Measurements from ENCODE around the gene EIF4B. TPM values are rescaled to one million over a fixed set of nuclear protein-coding genes. Genes with fewer than 3 reads are reported as not detected.
A peak's percentile ranks its signal among the peaks of the same experiment; 100 is the strongest.

The EIF4B gene
- total and polyA plus RNA-seq, 2 of the 13 experiments (the other 11 are each of a cell fraction or from before 2014, with no cell fraction given) = 416 to 548 TPM

DNA sequence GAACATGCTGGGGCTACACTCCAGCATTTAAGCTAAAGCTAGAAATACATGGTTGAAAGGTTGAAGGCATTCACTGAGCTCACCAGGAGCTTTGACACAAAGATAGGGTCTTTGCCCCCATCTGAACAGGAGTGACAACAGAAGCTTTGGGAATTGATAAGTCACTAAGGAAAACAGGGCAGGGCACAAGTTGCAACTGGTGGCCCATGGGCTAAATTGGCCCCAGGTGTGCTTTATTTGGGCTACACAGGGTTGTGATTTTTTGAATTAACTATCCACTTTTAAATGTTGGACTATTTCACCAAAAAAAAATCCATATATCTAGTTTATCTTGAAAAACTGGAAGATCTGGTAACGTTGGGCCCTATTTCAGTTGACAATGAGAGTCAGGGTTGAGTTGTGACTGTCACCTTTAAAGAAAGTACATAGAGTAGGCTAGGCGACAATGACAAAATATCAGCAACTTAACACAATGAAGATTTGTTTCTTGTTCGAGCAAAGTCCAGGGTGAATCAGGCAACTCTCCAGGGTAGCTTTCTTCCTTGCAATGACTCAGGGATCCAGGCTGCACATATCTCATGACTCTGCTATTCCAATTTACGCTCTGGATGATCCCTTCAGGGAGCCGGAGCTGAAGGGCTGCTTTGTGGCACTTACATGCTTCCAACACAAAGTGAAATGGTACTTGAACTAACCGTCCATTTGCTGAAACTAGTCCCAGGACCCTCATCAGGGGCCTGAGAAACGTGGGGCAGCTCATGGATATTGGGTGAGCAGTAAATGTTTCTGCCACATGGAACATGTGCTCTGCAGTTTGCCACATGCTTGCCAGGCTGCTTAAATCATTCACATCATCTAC, 13.3 kb upstream of the EIF4B start (continued):
- TF ChIP-seq, protein P1, sequence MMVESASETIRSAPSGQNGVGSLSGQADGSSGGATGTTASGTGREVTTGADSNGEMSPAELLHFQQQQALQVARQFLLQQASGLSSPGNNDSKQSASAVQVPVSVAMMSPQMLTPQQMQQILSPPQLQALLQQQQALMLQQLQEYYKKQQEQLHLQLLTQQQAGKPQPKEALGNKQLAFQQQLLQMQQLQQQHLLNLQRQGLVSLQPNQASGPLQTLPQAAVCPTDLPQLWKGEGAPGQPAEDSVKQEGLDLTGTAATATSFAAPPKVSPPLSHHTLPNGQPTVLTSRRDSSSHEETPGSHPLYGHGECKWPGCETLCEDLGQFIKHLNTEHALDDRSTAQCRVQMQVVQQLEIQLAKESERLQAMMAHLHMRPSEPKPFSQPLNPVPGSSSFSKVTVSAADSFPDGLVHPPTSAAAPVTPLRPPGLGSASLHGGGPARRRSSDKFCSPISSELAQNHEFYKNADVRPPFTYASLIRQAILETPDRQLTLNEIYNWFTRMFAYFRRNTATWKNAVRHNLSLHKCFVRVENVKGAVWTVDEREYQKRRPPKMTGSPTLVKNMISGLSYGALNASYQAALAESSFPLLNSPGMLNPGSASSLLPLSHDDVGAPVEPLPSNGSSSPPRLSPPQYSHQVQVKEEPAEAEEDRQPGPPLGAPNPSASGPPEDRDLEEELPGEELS (CRISPR knock-in tag; IDR thresholded peaks at IDR 0.05) = peak; percentile 23; the same call in 1 of the 2 replicates
- TF ChIP-seq FLYWCH1 (CRISPR knock-in tag; IDR thresholded peaks at IDR 0.05) (no peak), ATF3 (CRISPR knock-in tag; IDR thresholded peaks at IDR 0.05) (peak; percentile 68), ZNF230 (CRISPR knock-in tag; IDR thresholded peaks at IDR 0.05) (no peak), ZNF543 (CRISPR knock-in tag; IDR thresholded peaks at IDR 0.05) (no peak), RBFOX2 (IDR thresholded peaks at IDR 0.05; ENCODE audit: low read depth, low read length) (peak; percentile 57), ATF7 (IDR thresholded peaks at IDR 0.05) (no peak), ATF7 (CRISPR knock-in tag; IDR thresholded peaks at IDR 0.05) (no peak), HMGXB4 (CRISPR knock-in tag; IDR thresholded peaks at IDR 0.05; ENCODE audit: borderline replicate concordance in 1 of 2, low read depth in 1 of 2) (no peak), FOSL2 (CRISPR knock-in tag; IDR thresholded peaks at IDR 0.05) (peak; percentile 94), NFE2L2 (IDR thresholded peaks at IDR 0.05; ENCODE audit: low read length) (peak; percentile 94), ELF1 (CRISPR knock-in tag; IDR thresholded peaks at IDR 0.05) (no peak), ZNF709 (CRISPR knock-in tag; IDR thresholded peaks at IDR 0.05) (no peak; the same call in 1 of the 2 replicates), ZNF564 (CRISPR knock-in tag; IDR thresholded peaks at IDR 0.05) (no peak), HOXA5 (CRISPR knock-in tag; IDR thresholded peaks at IDR 0.05) (peak; percentile 51; the same call in 1 of the 2 replicates), MTF2 (CRISPR knock-in tag; IDR thresholded peaks at IDR 0.05; ENCODE audit: borderline replicate concordance) (no peak), ZFP62 (CRISPR knock-in tag; IDR thresholded peaks at IDR 0.05) (no peak), TOPORS (CRISPR knock-in tag; IDR thresholded peaks at IDR 0.05) (no peak), ZNF639 (CRISPR knock-in tag; conservative IDR thresholded peaks at IDR 0.05) (no peak), ZNF34 (CRISPR knock-in tag; IDR thresholded peaks at IDR 0.05; ENCODE audit: borderline replicate concordance) (no peak), RXRB (CRISPR knock-in tag; IDR thresholded peaks at IDR 0.05; ENCODE audit: borderline replicate concordance) (no peak; the same call in 1 of the 2 replicates), HOXD1 (CRISPR knock-in tag; IDR thresholded peaks at IDR 0.05) (no peak), BRCA1 (CRISPR knock-in tag; IDR thresholded peaks at IDR 0.05) (no peak), ARNTL (CRISPR knock-in tag; IDR thresholded peaks at IDR 0.05) (no peak), EZH2 (conservative IDR thresholded peaks at IDR 0.05; ENCODE audit: low read depth, low read length) (no peak)
- TF ChIP-seq, protein P2, sequence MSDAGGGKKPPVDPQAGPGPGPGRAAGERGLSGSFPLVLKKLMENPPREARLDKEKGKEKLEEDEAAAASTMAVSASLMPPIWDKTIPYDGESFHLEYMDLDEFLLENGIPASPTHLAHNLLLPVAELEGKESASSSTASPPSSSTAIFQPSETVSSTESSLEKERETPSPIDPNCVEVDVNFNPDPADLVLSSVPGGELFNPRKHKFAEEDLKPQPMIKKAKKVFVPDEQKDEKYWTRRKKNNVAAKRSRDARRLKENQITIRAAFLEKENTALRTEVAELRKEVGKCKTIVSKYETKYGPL (CRISPR knock-in tag; IDR thresholded peaks at IDR 0.05) = no peak
